Epithelial cell of esophagus (primary cell): ENCODE data around the gene SLC9A7.

Source experiments
- DNase-seq: peaks from one replicate; pipeline ENCODE4 v3.0.0; 2010; ENCODE audit warnings: low read depth
- H3K4me3 ChIP-seq: 2 replicates; pipeline ENCODE4 v1.5.1; 2011; ENCODE audit warnings: mild to moderate bottlenecking, low read length, control low read depth
- TF ChIP-seq, protein P1 (sequence below): IDR thresholded peaks from 2 replicates; pipeline ENCODE4 v1.5.1; 2011; ENCODE audit warnings: low read depth, mild to moderate bottlenecking, low read length, control low read depth, inconsistent platforms; ENCODE audit not compliant: insufficient read depth; ENCODE audit errors: missing control alignments

SLC9A7 gene

DNA sequence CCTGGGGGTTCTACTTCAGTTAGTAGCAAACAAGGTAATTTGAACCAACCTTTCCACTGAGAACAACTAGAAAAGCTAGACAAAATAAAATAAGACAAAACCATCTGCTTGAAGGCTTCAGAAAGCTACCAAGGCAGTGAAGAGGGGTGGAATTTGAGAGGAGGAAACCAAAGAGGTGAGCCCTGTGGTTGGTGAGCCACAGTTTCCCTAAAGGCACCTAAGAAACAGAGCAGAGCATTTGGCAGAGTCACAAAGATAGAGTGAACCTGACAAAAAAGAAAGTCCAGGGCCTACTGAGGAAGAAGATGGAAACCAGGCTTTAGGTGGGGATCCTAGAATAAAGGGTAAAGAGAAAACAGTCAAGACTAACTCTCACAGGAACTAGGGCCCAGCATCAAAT is 141.0 kb downstream of the SLC9A7 start:
- DNase-seq, result no peak
- TF ChIP-seq, protein P1, sequence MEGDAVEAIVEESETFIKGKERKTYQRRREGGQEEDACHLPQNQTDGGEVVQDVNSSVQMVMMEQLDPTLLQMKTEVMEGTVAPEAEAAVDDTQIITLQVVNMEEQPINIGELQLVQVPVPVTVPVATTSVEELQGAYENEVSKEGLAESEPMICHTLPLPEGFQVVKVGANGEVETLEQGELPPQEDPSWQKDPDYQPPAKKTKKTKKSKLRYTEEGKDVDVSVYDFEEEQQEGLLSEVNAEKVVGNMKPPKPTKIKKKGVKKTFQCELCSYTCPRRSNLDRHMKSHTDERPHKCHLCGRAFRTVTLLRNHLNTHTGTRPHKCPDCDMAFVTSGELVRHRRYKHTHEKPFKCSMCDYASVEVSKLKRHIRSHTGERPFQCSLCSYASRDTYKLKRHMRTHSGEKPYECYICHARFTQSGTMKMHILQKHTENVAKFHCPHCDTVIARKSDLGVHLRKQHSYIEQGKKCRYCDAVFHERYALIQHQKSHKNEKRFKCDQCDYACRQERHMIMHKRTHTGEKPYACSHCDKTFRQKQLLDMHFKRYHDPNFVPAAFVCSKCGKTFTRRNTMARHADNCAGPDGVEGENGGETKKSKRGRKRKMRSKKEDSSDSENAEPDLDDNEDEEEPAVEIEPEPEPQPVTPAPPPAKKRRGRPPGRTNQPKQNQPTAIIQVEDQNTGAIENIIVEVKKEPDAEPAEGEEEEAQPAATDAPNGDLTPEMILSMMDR, result no peak
- no peak overlapping the region for H3K4me3 ChIP-seq

DNA sequence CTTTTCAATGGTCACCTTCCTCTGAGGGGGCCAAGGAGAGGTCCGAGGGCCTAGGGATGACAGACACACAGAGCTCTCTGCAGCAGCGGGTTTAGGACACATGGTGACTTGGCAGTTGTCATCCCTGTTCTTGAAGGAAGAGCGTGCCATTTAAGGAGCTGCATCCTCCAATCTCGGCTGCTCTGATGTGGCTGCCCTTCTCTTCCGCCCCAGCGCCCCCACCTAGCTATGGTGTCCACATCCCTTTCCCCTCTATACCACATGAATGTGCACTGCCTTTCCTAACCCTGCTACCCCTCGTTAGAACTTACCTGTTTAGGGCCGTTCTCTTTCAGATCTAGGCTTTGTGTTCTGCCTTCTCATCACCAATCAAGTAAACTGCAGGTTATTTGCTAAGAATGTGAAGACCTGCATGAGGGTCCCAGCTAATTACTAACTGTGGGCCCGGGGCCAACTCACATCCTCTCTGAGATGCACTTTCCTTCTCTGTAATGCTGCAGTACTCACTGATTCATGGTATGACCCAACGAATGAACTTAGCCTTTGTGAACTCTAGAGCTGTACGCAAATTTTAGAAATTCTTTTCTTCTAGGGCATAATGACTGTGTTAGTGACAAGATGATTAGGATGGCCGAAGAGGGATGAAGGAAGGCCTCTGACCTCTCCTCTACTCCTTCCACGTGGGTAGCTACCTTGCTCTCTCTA is 147.1 kb downstream of the SLC9A7 start:
- H3K4me3 ChIP-seq, result no peak overlapping the region
- DNase-seq, result no peak
- TF ChIP-seq, protein P1, result no peak

DNA sequence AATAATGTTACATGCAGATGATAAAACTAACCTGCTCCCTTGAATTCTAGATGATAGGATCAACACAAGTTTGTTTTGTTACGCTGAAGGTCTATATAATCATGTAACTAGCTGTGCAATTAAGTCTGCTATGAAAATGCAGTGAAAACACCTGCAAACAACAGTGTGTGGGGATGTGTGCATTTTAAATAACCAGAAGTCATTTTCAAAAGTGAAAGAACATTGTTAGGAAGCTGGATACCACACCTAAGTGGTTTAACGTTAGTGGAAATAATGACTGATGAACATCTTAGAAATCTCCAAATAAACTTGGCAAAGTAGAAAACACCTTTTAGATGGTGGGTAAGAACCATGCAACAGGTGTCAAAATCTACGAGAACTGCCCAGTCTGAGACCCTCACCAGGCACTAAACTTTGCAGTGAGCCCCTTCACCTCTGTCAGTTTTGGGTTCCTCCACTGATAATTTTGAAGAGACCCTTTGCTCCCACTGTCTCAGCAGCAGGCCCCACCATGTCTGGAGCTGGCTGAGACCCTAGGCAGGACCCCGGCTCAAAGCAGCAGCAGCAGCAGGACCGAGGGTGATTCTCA is 148.8 kb downstream of the SLC9A7 start:
- no peak overlapping the region for H3K4me3 ChIP-seq
- TF ChIP-seq, protein P1, result no peak
- DNase-seq, result no peak

DNA sequence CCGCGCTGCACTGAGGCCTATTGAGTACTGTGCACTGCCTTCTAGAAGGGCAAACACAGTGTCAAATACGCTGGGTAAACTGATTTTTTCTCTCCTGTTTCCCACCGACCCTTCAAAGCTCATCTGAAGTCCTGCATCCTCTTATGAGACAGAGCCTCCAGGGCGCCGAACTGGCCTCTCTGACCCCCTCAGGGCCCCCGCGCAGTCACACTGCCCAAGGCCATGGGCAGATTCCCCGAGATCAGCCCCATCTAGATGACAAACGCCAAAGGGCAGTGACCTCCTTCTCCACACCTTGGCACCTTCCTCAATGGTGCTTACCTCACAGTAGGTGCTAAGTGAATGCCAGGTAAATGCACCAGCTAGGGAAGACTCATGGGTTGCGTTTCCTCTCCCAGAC is 151.0 kb downstream of the SLC9A7 start:
- TF ChIP-seq, protein P1, result no peak
- no peak overlapping the region for H3K4me3 ChIP-seq
- DNase-seq, result no peak

DNA sequence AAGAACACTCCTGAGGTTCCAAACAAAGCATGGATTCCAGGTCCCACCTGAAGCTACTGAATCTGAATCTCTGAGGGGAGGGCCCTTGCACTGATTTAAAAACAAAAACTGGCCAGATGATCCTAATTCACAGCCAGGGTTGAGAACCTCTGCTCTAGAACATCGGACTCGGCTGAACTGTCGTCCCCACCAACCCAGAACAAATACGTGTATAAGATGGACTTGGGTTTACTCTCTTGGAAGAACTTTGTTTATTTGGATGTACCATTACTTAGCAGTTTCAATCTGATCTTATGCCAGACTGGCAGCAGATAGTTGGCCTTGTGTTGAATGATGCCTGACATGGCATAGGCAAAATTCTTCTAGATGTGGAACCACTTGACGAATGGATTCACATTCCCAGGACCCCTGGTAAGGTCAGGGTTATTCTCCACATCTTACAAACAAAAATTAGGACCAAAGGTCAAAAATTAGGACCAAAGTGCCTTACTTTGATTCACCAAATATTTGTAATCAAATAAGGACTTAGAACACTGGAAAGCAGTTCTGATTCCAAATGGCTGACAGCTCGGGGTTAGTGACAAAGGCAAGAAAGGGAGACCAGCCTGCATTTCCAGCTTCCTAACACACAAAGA is 156.3 kb downstream of the SLC9A7 start:
- TF ChIP-seq, protein P1, result no peak
- DNase-seq, result no peak
- H3K4me3 ChIP-seq, result no peak overlapping the region

DNA sequence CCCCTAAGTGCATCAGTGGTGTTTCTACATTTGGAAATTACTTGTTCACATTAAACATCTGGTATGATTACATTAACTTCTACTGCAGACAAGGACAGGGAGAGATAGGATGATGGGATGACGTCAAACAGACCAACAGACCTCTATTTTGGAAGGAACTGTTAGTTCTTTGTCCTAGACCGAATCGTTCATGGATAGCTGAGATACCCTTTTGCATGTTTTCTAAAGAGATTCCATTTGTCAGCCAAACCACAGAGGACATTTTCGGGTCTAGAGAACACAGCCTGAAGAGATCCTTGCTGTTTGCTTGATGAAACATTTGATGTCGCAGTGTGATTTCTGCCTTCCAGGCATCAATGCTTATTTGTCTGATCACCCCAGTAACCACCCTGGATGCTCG is 157.6 kb downstream of the SLC9A7 start:
- DNase-seq, result no peak
- no peak overlapping the region for H3K4me3 ChIP-seq
- TF ChIP-seq, protein P1, result no peak
